ENCODE data around the gene ADCY2. TPM values are rescaled to one million over a fixed set of nuclear protein-coding genes. Genes with fewer than 3 reads are reported as not detected.

Gene ADCY2
- total and polyA plus RNA-seq, 11 donors: 0.04 to 0.96 (median 0.32) TPM

DNA sequence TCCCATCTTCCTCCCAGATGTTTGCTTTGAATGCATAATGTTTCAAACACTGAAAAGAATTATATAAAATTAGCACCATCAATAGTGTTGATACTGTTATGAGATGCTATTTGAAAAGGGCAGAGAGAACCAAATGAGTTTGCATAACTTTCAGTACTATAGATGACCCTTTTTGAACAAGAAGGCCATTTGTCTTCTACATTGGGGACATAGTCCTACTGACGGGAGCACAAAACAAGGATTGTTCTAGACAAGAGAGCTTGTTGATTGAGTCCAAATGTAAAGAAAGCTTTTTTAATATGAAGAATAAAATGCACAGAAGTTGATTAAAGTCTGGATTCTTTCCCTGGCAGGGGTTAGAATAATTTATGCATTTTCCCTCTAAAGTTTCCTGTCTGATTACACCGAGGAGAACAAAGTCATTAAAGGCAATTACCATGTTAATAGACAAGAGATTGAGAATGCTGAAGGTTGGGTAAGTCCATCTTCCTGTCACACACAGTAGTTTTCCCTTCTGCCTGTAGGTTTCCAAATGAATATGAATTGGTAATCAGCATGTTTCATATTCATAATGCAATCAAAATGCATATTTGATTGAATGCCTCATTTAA lies 32.8 kb upstream of the ADCY2 start:
- no peak for ATAC-seq
- 57 to 66% (median 61%) methylated on average over 2 of the region's 2 CpGs for WGBS, 4 donors
- no peaks in the 10 kb centered on the region for H3K9me3 ChIP-seq
- H3K4me1 ChIP-seq: no peaks in the 10 kb centered on the region
- no peak overlapping the region for H3K4me3 ChIP-seq
- no peaks in the 10 kb centered on the region for H3K36me3 ChIP-seq
- H3K27me3 ChIP-seq: no peaks in the 10 kb centered on the region
- H3K27ac ChIP-seq: no peak overlapping the region
- TF ChIP-seq, protein P1, sequence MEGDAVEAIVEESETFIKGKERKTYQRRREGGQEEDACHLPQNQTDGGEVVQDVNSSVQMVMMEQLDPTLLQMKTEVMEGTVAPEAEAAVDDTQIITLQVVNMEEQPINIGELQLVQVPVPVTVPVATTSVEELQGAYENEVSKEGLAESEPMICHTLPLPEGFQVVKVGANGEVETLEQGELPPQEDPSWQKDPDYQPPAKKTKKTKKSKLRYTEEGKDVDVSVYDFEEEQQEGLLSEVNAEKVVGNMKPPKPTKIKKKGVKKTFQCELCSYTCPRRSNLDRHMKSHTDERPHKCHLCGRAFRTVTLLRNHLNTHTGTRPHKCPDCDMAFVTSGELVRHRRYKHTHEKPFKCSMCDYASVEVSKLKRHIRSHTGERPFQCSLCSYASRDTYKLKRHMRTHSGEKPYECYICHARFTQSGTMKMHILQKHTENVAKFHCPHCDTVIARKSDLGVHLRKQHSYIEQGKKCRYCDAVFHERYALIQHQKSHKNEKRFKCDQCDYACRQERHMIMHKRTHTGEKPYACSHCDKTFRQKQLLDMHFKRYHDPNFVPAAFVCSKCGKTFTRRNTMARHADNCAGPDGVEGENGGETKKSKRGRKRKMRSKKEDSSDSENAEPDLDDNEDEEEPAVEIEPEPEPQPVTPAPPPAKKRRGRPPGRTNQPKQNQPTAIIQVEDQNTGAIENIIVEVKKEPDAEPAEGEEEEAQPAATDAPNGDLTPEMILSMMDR (IDR thresholded peaks at IDR 0.05): no peak
- TF ChIP-seq POLR2A (IDR thresholded peaks at IDR 0.05): no peak
- DNase-seq: no peak
- intact Hi-C loops (cut with DNase I): no loop called here

DNA sequence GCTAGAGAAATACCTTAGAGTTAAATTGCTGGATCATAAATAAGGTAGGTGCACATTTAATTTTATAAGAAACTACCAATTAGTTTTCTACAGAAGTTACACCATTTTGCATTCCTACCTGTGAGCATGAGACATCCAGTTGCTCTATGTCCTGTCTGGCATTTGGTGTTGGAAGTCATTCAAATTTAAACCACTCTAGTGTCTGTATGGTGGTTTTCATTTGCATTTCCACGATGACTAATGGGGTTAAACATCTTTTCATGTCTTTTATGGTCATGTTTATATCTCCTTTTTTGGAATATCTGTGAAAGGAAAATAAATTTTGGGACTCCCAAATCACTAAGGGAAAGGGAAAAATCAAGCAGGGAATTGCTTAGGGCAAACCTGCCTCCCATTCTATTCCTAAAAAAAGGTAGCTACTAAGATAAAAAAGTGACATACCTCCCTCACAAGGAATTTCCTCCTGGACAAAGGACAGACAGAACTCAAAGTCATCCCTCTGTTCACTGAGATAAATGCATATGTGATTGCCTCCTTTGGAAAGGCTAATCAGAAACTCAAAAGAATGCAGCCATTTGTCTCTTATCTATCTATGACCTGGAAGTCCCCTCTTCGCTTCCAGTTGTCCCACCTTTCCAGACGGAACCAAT lies 31.6 kb upstream of the ADCY2 start:
- 35 to 43% (median 39%) methylated on average over 3 of the region's 3 CpGs for WGBS, 4 donors
- no peaks in the 10 kb centered on the region for H3K36me3 ChIP-seq
- ATAC-seq (no peak), DNase-seq (no peak)
- no peak overlapping the region for H3K4me3 ChIP-seq
- intact Hi-C loops (cut with DNase I): no loop called here
- TF ChIP-seq, protein P1 (IDR thresholded peaks at IDR 0.05): no peak
- TF ChIP-seq POLR2A (IDR thresholded peaks at IDR 0.05): no peak
- no peaks in the 10 kb centered on the region for H3K9me3 ChIP-seq
- no peaks in the 10 kb centered on the region for H3K27me3 ChIP-seq
- H3K27ac ChIP-seq: no peak overlapping the region
- H3K4me1 ChIP-seq: no peaks in the 10 kb centered on the region

DNA sequence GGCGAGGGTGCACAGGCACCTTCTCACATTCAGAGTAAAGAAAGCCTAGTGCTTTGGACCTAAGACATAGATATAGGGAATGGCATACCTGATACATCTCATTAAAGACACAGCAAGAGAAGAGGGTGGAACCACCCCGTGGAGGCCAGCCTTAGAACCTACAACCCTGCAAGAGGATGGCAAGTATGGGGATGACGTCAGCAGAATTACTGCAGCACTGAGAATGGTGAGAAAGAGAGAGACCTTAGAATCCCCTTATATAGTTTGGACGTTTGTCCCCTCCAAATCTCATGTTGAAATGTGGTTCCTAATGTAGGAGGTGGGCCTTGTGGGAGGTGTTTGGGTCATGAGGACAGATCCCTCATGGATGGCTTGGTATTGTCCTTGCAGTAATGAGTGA lies 28.2 kb upstream of the ADCY2 start:
- intact Hi-C loops (cut with DNase I): no loop called here
- no peak overlapping the region for H3K4me3 ChIP-seq
- ATAC-seq: no peak
- no peaks in the 10 kb centered on the region for H3K36me3 ChIP-seq
- no peaks in the 10 kb centered on the region for H3K9me3 ChIP-seq
- no peak overlapping the region for H3K27ac ChIP-seq
- TF ChIP-seq POLR2A (IDR thresholded peaks at IDR 0.05): no peak
- TF ChIP-seq, protein P1 (IDR thresholded peaks at IDR 0.05): no peak
- WGBS, 4 donors: 51 to 59% (median 53%) methylated on average over 4 of the region's 4 CpGs
- no peaks in the 10 kb centered on the region for H3K27me3 ChIP-seq
- no peak for DNase-seq
- no peaks in the 10 kb centered on the region for H3K4me1 ChIP-seq

DNA sequence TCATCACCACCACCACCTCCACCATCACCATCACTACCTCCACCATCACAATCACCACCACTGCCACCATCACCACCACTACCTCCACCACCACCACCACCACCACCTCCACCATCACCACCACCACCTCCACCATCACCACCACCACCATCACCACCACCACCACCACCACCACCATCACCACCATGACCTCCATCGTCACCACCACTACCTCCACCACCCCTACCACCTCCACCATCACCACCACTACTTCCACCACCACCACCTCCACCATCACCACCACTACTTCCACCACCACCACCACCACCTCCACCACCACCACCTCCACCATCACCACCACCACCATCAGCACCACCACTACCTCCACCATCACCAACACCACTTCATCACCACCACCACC lies 23.5 kb upstream of the ADCY2 start:
- no peaks in the 10 kb centered on the region for H3K27me3 ChIP-seq
- intact Hi-C loops (cut with DNase I): no loop called here
- no peak for TF ChIP-seq POLR2A (IDR thresholded peaks at IDR 0.05)
- TF ChIP-seq, protein P1 (IDR thresholded peaks at IDR 0.05): no peak
- DNase-seq (no peak), ATAC-seq (peak in 2 of 4 donors; percentile 33 to 70)
- H3K9me3 ChIP-seq: no peaks in the 10 kb centered on the region
- H3K4me3 ChIP-seq: no peak overlapping the region
- WGBS, 4 donors: 65 to 96% (median 90%) methylated on average over 1 of the region's 1 CpG
- no peaks in the 10 kb centered on the region for H3K4me1 ChIP-seq
- H3K36me3 ChIP-seq: no peaks in the 10 kb centered on the region
- H3K27ac ChIP-seq: no peak overlapping the region

Measured in heart left ventricle (tissue), 16 donors.